OCI-LY1 (cell line): ENCODE measurements around the gene KBTBD7.

Experiments
- CTCF ChIP-seq: fragments of 200-600 bp; sonication (generic), shearing (Covaris generic); IDR thresholded peaks from 2 replicates; pipeline ENCODE4 v1.5.1; 2017; ENCODE audit warnings: mild to moderate bottlenecking, antibody characterized with exemption, low read length, moderate library complexity, mixed read lengths
- EZH2 ChIP-seq: fragments of 200-600 bp; sonication (generic), shearing (Covaris generic); IDR thresholded peaks from 2 replicates; pipeline ENCODE4 v1.8.0; 2017; ENCODE audit warnings: borderline replicate concordance, mixed run types, mild to moderate bottlenecking, antibody characterized with exemption, low read length, moderate library complexity, mixed read lengths

GRCh38 chr13:41211062-41211461, 16.7 kb upstream of the KBTBD7 start:
- TF ChIP-seq CTCF (no peak), EZH2 (no peak)
